Gastroesophageal sphincter (tissue), 4 donors: ENCODE data around the gene MPP4. TPM values are rescaled to one million over a fixed set of nuclear protein-coding genes. Genes with fewer than 3 reads are reported as not detected.
A peak's percentile ranks its signal among the peaks of the same experiment; 100 is the strongest.

Source experiments
- ATAC-seq: fragments of 150-250 bp; one replicate; pipeline ENCODE4 v1.9.1; 2016; ENCODE audit warnings: mild to moderate bottlenecking, moderate library complexity
- H3K27ac ChIP-seq, 4 donors: fragments of 200-600 bp; sonication (generic) in 3 of 4; 1 replicate in 3 of 4; 2 replicates in 1 of 4; pipeline ENCODE4 v1.5.1; 2016 to 2019
- H3K27me3 ChIP-seq: fragments of 200-600 bp; sonication (generic); one replicate; pipeline ENCODE4 v1.5.1; 2019
- H3K36me3 ChIP-seq, 2 donors: fragments of 200-600 bp; sonication (generic); one replicate each; pipeline ENCODE4 v1.5.1; 2019; ENCODE audit warnings: control low read depth in 1 of 2
- H3K4me1 ChIP-seq, 3 donors: fragments of 200-600 bp; sonication (generic); 1 replicate in 2 of 3; 2 replicates in 1 of 3; pipeline ENCODE4 v1.5.1; 2016 to 2019; ENCODE audit warnings: control low read depth in 2 of 3
- H3K4me3 ChIP-seq, 2 donors: fragments of 200-600 bp; sonication (generic); one replicate each; pipeline ENCODE4 v1.5.1; 2019; ENCODE audit warnings: mild to moderate bottlenecking in 1 of 2, moderate library complexity in 1 of 2
- H3K9me3 ChIP-seq, 3 donors: fragments of 200-600 bp; sonication (generic); one replicate each; pipeline ENCODE4 v1.5.1; 2017 to 2019; ENCODE audit warnings: control low read depth in 2 of 3
- EP300 ChIP-seq: sonication (generic); formaldehyde crosslinking; IDR thresholded peaks from one replicate; pipeline ENCODE4 v1.6.1; 2017; ENCODE audit warnings: antibody characterized with exemption, mild to moderate bottlenecking
- POLR2A ChIP-seq, 2 donors: fragments of 450-650 bp; IDR thresholded peaks; one replicate each; pipeline ENCODE4 v1.6.1; 2017; ENCODE audit warnings: antibody characterized with exemption in 2 of 2, mild to moderate bottlenecking in 2 of 2, moderate library complexity in 1 of 2
- POLR2AphosphoS5 ChIP-seq: sonication (generic); formaldehyde crosslinking; IDR thresholded peaks from one replicate; pipeline ENCODE4 v1.6.1; 2017; ENCODE audit warnings: antibody characterized with exemption
- WGBS, 2 donors: methylation state at CpG; one replicate each; pipeline ENCODE4 v1.1.5; 2018; ENCODE audit warnings: low coverage in 1 of 2; 5-methylcytosine and 5-hydroxymethylcytosine counted together
- total RNA-seq, 4 donors: library from RNA; depleted of rRNA; stranded (reverse); fragments of >200 nt; gene quantifications; one replicate each; pipeline ENCODE4 v1.1.0, GENCODE V29; 2016
- TF ChIP-seq, protein P1 (sequence below), 4 experiments: fragments of 200-600 bp in 2 of 4; fragments of 450-650 bp in 2 of 4; sonication (generic) in 1 of 4; IDR thresholded peaks; one replicate each; pipeline ENCODE4 v1.5.1; 2017 to 2019; ENCODE audit warnings: antibody characterized with exemption in 4 of 4, mild to moderate bottlenecking in 2 of 4, moderate library complexity in 2 of 4

The MPP4 gene
- total RNA-seq, 4 donors from 2014 or later, result 0.27 to 0.35 TPM; not detected in 2

DNA sequence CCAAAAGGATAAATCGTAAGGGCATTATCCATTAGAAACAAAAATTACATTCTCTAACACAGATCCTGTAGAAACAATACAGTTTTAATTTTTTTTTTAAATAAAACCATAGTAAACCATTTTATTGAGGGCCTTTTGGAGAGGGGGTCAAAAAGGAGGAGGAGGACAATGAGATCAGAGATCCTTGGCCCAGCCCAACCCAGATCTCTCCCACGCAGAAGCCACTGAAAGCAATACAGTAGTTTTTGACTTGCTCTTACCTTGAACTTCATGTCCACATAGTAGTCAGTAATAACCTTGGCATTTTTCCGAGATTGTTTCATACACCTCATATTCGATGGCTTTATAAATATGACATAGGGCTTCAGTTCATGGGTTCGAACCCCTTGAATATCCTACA is 51.0 kb downstream of the MPP4 start:
- H3K4me3 ChIP-seq, result no peak overlapping the region
- no peaks in the 10 kb centered on the region for H3K27me3 ChIP-seq
- 88 to 90% methylated on average over 5 of the region's 5 CpGs for WGBS, 2 donors
- H3K4me1 ChIP-seq, result peaks cover 0 to 15% (median 0%) of the 10 kb centered on the region in 3 donors
- no peaks in the 10 kb centered on the region for H3K36me3 ChIP-seq
- H3K9me3 ChIP-seq, result no peaks in the 10 kb centered on the region
- ATAC-seq, result no peak
- TF ChIP-seq POLR2A (IDR thresholded peaks at IDR 0.05), result no peak
- TF ChIP-seq, protein P1, sequence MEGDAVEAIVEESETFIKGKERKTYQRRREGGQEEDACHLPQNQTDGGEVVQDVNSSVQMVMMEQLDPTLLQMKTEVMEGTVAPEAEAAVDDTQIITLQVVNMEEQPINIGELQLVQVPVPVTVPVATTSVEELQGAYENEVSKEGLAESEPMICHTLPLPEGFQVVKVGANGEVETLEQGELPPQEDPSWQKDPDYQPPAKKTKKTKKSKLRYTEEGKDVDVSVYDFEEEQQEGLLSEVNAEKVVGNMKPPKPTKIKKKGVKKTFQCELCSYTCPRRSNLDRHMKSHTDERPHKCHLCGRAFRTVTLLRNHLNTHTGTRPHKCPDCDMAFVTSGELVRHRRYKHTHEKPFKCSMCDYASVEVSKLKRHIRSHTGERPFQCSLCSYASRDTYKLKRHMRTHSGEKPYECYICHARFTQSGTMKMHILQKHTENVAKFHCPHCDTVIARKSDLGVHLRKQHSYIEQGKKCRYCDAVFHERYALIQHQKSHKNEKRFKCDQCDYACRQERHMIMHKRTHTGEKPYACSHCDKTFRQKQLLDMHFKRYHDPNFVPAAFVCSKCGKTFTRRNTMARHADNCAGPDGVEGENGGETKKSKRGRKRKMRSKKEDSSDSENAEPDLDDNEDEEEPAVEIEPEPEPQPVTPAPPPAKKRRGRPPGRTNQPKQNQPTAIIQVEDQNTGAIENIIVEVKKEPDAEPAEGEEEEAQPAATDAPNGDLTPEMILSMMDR (IDR thresholded peaks at IDR 0.05), result no peak
- no peak for TF ChIP-seq POLR2AphosphoS5
- no peak for TF ChIP-seq EP300
- H3K27ac ChIP-seq, result no peak overlapping the region

DNA sequence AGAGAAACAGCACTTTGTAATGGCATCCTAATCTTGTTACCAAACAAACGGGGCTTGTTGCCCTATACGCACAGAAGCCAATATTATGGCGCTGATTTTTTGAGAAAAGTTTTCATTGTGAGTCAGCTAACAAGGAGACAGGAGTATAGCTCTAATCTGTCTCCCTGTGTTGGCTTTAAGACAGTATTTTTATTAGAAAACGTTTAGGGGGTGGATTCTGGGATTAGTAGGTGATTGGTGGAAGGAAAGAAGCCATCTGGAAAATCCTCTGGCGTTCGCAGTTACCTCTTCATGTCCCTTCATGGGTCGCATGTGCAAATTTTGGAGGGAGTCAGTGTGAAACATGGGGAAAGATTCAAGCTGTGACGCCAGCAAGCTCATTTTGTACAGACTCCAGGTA is 54.4 kb downstream of the MPP4 start:
- WGBS, 2 donors, result 20 to 33% methylated on average over 8 of the region's 8 CpGs
- Histone ChIP-seq H3K9me3 (no peaks in the 10 kb centered on the region), H3K27ac (peak overlapping the region; percentile 83 to 96 (median 93)), H3K36me3 (no peaks in the 10 kb centered on the region), H3K4me3 (peak overlapping the region; percentile 75 to 80), H3K27me3 (no peaks in the 10 kb centered on the region), H3K4me1 (peaks cover 0 to 22% (median 0%) of the 10 kb centered on the region in 3 donors)
- TF ChIP-seq EP300 (no peak), POLR2A (IDR thresholded peaks at IDR 0.05) (peak; percentile 27 to 31), POLR2AphosphoS5 (peak; percentile 18)
- TF ChIP-seq, protein P1 (IDR thresholded peaks at IDR 0.05), result no peak
- peak; percentile 52 for ATAC-seq

DNA sequence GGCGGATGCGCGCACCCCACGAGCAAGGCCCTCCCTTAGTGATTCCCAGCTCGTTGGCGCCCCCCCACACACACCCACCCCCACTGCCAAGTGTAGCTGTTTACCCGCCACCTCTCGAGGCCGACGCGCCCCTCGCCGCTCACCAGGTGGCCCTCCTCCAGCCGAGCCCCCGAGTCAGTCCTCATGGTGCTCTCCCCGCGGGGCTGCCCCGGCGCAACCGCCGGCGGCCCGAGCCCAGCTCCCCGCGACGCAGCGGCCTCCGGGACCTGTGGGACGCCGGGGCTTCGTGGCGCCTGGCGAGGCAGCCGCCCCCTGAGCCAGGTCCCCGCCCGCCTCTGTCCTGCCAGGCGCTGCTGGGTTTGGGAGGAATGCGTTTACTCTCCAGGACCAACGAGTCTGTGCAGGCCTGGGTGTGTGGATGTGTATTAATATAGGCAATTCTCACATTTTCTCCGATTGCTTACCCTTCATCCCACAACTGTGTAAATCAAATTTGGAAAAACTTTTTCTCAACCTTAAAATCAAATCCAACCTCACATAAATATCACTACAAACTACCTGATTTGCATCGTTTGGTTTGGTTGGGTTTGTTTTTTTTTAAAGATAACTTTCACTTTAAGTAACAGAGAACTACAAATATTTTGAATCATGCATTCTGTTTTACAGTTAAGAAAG is 55.1 kb downstream of the MPP4 start, which contains the start of gene TMEM237:
Gene TMEM237 (minus strand): TSS at position 288 of the 675 bp plus-strand sequence. CDS start 103 bp downstream, at position 185.
- Histone ChIP-seq H3K4me1 (peaks cover 0 to 22% (median 0%) of the 10 kb centered on the region in 3 donors), H3K27me3 (no peaks in the 10 kb centered on the region), H3K9me3 (no peaks in the 10 kb centered on the region), H3K36me3 (peaks cover 0 to 6% of the 10 kb centered on the region in 2 donors), H3K4me3 (peak within 1 kb of the TSS; percentile 75 to 80), H3K27ac (peak within 1 kb of the TSS; percentile 83 to 96 (median 93))
- WGBS, 2 donors, result 0% methylated on average over 2 to 4 of the region's 41 CpGs
- TF ChIP-seq POLR2AphosphoS5 (no peak), POLR2A (IDR thresholded peaks at IDR 0.05) (peak; percentile 13 to 33)
- peak; percentile 72 for ATAC-seq

DNA sequence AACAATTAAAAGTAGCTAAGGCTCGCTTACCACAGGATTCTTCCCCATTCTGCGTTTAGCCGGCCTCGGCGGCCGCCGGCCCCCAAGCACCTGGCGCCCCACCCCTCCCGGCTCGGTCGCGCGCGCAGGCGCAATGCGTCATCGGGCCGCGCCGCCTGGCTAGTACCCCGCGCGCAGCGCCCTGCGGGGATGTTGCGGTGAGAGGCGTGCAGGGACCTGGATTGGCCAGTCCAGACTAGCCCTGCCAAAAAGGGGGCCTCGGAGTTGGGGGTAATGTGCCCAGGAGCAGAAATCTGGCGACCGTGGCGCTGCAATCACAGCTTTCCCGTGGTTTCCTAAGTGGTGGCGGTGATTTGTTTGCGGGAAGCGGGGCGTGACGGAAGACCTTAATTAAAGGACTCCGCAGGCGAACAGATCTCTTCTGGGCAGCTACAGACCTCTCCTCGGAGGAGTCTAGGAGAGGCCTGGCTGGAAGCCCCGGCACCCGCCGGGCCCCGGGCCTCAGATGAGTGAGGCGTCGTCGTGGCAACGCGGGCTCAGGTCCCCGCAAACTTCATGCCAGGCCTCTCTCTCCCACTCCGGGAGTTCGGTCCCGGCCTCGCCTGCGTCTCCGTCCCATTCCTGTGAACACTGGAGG is 55.7 kb downstream of the MPP4 start:
- no CpG with 5 or more reads among the region's 56 CpGs for WGBS, 2 donors
- H3K4me1 ChIP-seq, result peaks cover 0 to 22% (median 0%) of the 10 kb centered on the region in 3 donors
- peak; percentile 90 for ATAC-seq
- H3K9me3 ChIP-seq, result no peaks in the 10 kb centered on the region
- H3K36me3 ChIP-seq, result peaks cover 0 to 12% of the 10 kb centered on the region in 2 donors
- TF ChIP-seq EP300, result no peak
- peak; percentile 64 to 79 for TF ChIP-seq POLR2A (IDR thresholded peaks at IDR 0.05)
- TF ChIP-seq, protein P1 (IDR thresholded peaks at IDR 0.05), result peak in 3 of 4 experiments; percentile 15 to 49 (median 17)
- TF ChIP-seq POLR2AphosphoS5, result peak; percentile 92
- no peaks in the 10 kb centered on the region for H3K27me3 ChIP-seq
- peak overlapping the region; percentile 83 to 96 (median 93) for H3K27ac ChIP-seq
- peak overlapping the region; percentile 75 to 80 for H3K4me3 ChIP-seq

DNA sequence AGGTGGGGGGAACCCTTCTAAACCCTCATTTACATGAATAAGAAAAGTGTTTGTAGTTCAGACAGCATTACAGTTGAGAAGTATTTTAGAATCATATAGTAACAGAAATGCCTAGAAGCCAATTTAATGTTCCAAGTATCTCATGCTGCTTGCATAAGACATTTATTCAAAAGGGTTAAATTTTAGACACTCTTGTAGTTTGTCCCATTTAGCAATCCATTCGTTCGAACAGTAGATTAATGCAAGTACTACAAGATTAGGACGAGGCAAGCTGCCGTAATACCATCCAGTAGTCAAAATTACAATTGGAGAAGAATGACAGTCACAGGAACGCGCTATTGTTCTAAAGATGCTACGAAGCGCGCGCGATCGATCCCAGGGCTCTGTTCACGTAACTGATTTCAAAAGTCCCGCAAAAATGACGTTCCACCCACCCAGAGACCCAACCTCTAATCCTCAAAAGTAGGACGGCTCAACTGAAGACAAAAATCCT is 56.3 kb downstream of the MPP4 start:
- TF ChIP-seq POLR2A (IDR thresholded peaks at IDR 0.05) (no peak), POLR2AphosphoS5 (no peak), EP300 (no peak)
- TF ChIP-seq, protein P1 (IDR thresholded peaks at IDR 0.05), result no peak
- Histone ChIP-seq H3K27me3 (no peaks in the 10 kb centered on the region), H3K36me3 (peaks cover 0 to 18% of the 10 kb centered on the region in 2 donors), H3K4me1 (peaks cover 0 to 22% (median 0%) of the 10 kb centered on the region in 3 donors), H3K4me3 (peak overlapping the region; percentile 75 to 80), H3K9me3 (no peaks in the 10 kb centered on the region), H3K27ac (peak overlapping the region; percentile 83 to 96 (median 93))
- ATAC-seq, result peak; percentile 42
- WGBS, 2 donors, result 0 to 1% methylated on average over 7 to 16 of the region's 16 CpGs
